SKM-1 (cell line): Measurements from ENCODE around the gene TTLL6.

Experiments used
- DNase-seq: peaks from one replicate; lab custom pipeline; 2025; ENCODE audit not compliant: unreplicated experiment; lab: John Stamatoyannopoulos, UW

The TTLL6 gene

GRCh38 chr17:48816438-48816773 lies 623 bp downstream of the TTLL6 start:
- DNase-seq, result no peak

GRCh38 chr17:48815311-48815710 lies 1.7 kb downstream of the TTLL6 start:
- no peak for DNase-seq

- no peak for DNase-seq
Measured at GRCh38 chr17:48814504-48814903, 2.5 kb downstream of the TTLL6 start.

GRCh38 chr17:48812001-48812400 lies 5.0 kb downstream of the TTLL6 start:
- no peak for DNase-seq

GRCh38 chr17:48809182-48809581 lies 7.8 kb downstream of the TTLL6 start:
- DNase-seq, result no peak

- DNase-seq, result peak; percentile 46
Measured at GRCh38 chr17:48804936-48805411, 12.1 kb downstream of the TTLL6 start.

GRCh38 chr17:48800626-48801217 lies 16.3 kb downstream of the TTLL6 start:
- peak; percentile 41 for DNase-seq

GRCh38 chr17:48799069-48799723 lies 17.8 kb downstream of the TTLL6 start:
- no peak for DNase-seq

GRCh38 chr17:48796163-48796522 lies 20.9 kb downstream of the TTLL6 start:
- DNase-seq, result peak; percentile 22

GRCh38 chr17:48795444-48796162 lies 21.4 kb downstream of the TTLL6 start:
- no peak for DNase-seq

GRCh38 chr17:48792033-48792798 lies 24.8 kb downstream of the TTLL6 start:
- DNase-seq, result no peak

- DNase-seq, result peak; percentile 20
Measured at GRCh38 chr17:48791128-48792032, 25.6 kb downstream of the TTLL6 start.

- DNase-seq, result no peak
Measured at GRCh38 chr17:48790607-48791127, 26.4 kb downstream of the TTLL6 start.

- DNase-seq, result no peak
Measured at GRCh38 chr17:48787828-48788227, 29.2 kb downstream of the TTLL6 start.

GRCh38 chr17:48779421-48779820 lies 37.6 kb downstream of the TTLL6 start:
- DNase-seq, result no peak

- no peak for DNase-seq
Measured at GRCh38 chr17:48776602-48777001, 40.4 kb downstream of the TTLL6 start.

GRCh38 chr17:48773245-48773644 lies 43.8 kb downstream of the TTLL6 start:
- no peak for DNase-seq

GRCh38 chr17:48770954-48771353 lies 46.1 kb downstream of the TTLL6 start:
- DNase-seq, result no peak

GRCh38 chr17:48769009-48769675 lies 47.9 kb downstream of the TTLL6 start:
- DNase-seq, result peak; percentile 11

- no peak for DNase-seq
Measured at GRCh38 chr17:48767263-48767774, 49.7 kb downstream of the TTLL6 start.
